ENCODE data around the gene ARHGAP44. TPM values are rescaled to one million over a fixed set of nuclear protein-coding genes. Genes with fewer than 3 reads are reported as not detected.

Gene ARHGAP44
- total and polyA plus RNA-seq, 9 of the 15 experiments (the other 6 are each of a cell fraction or from before 2014, with no cell fraction given) = 0.01 to 0.68 (median 0.07) TPM; not detected in 1

DNA sequence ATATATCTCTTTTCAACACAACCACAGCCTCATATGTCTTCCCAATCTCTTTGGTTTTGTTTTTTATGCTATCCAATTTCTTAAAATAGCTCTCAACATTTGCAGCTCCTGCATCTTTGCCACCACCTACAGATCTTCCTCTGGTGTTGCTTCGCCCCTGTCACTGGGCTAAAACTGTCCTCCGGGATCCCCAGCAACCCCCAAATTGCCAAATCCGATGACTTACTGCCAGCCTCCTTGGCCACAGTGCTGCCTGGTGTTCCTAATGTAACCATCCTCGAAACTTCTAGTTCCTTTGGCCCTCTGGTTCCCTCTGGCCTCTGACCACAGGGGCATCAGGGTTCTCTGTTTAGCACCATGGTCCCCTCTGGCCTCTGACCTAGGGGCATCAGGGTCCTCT lies 157.7 kb downstream of the ARHGAP44 start:
- FAIRE-seq = no peak
- no peak for TF ChIP-seq TRIM24 (IDR thresholded peaks at IDR 0.05)
- no peak for TF ChIP-seq SPI1 (IDR thresholded peaks at IDR 0.05; ENCODE audit: borderline replicate concordance, low read depth, low read length)
- TF ChIP-seq NFYB (IDR thresholded peaks at IDR 0.05; ENCODE audit: extremely low read depth, insufficient read length) = no peak
- no peak for TF ChIP-seq SUPT5H (IDR thresholded peaks at IDR 0.05)
- TF ChIP-seq, protein P1, sequence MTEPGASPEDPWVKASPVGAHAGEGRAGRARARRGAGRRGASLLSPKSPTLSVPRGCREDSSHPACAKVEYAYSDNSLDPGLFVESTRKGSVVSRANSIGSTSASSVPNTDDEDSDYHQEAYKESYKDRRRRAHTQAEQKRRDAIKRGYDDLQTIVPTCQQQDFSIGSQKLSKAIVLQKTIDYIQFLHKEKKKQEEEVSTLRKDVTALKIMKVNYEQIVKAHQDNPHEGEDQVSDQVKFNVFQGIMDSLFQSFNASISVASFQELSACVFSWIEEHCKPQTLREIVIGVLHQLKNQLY (CRISPR knock-in tag; conservative IDR thresholded peaks at IDR 0.05) = no peak
- no peak for TF ChIP-seq BRD4 (IDR thresholded peaks at IDR 0.05)
- no peak for TF ChIP-seq TAF1 (IDR thresholded peaks at IDR 0.05; ENCODE audit: control insufficient read depth, extremely low read depth, insufficient read depth, low read length, severe bottlenecking)
- TF ChIP-seq, protein P2, sequence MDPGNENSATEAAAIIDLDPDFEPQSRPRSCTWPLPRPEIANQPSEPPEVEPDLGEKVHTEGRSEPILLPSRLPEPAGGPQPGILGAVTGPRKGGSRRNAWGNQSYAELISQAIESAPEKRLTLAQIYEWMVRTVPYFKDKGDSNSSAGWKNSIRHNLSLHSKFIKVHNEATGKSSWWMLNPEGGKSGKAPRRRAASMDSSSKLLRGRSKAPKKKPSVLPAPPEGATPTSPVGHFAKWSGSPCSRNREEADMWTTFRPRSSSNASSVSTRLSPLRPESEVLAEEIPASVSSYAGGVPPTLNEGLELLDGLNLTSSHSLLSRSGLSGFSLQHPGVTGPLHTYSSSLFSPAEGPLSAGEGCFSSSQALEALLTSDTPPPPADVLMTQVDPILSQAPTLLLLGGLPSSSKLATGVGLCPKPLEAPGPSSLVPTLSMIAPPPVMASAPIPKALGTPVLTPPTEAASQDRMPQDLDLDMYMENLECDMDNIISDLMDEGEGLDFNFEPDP (CRISPR knock-in tag; IDR thresholded peaks at IDR 0.05) = no peak
- no peak for TF ChIP-seq SP2 (IDR thresholded peaks at IDR 0.05; ENCODE audit: extremely low read depth, low read depth, low read length, poor library complexity, severe bottlenecking)
- TF ChIP-seq, protein P3, sequence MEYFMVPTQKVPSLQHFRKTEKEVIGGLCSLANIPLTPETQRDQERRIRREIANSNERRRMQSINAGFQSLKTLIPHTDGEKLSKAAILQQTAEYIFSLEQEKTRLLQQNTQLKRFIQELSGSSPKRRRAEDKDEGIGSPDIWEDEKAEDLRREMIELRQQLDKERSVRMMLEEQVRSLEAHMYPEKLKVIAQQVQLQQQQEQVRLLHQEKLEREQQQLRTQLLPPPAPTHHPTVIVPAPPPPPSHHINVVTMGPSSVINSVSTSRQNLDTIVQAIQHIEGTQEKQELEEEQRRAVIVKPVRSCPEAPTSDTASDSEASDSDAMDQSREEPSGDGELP (CRISPR knock-in tag; IDR thresholded peaks at IDR 0.05; ENCODE audit: borderline replicate concordance) = no peak
- TF ChIP-seq RCOR1 (IDR thresholded peaks at IDR 0.05; ENCODE audit: borderline replicate concordance in 1 of 2, low read depth in 2 of 2, low read length in 2 of 2) = no peak
- TF ChIP-seq PHB (CRISPR knock-in tag; IDR thresholded peaks at IDR 0.05) = no peak
- no peak for TF ChIP-seq HDAC8 (tag; IDR thresholded peaks at IDR 0.05)
- TF ChIP-seq ZFP36 (IDR thresholded peaks at IDR 0.05; ENCODE audit: low read depth, low read length, partially characterized antibody) = no peak
- TF ChIP-seq, protein P4, sequence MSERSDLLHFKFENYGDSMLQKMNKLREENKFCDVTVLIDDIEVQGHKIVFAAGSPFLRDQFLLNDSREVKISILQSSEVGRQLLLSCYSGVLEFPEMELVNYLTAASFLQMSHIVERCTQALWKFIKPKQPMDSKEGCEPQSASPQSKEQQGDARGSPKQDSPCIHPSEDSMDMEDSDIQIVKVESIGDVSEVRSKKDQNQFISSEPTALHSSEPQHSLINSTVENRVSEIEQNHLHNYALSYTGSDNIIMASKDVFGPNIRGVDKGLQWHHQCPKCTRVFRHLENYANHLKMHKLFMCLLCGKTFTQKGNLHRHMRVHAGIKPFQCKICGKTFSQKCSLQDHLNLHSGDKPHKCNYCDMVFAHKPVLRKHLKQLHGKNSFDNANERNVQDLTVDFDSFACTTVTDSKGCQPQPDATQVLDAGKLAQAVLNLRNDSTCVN (CRISPR knock-in tag; IDR thresholded peaks at IDR 0.05) = no peak
- TF ChIP-seq U2AF1 (optimal IDR thresholded peaks at IDR 0.05; ENCODE audit: low read depth, low read length) = no peak
- TF ChIP-seq HMG20A (CRISPR knock-in tag; conservative IDR thresholded peaks at IDR 0.05) = no peak
- TF ChIP-seq MTA3 (IDR thresholded peaks at IDR 0.05; ENCODE audit: borderline replicate concordance) = no peak
- TF ChIP-seq ARID2 (IDR thresholded peaks at IDR 0.05) = no peak
- Histone ChIP-seq H3K4me2 (ENCODE audit: insufficient read depth, low read length) (no peak overlapping the region), H3K27me3 (ENCODE audit: control insufficient read depth in 2 of 2, insufficient read depth in 2 of 2, low read length in 2 of 2) (peaks cover 2 to 23% of the 10 kb centered on the region in 2 experiments; a peak in 3 of 5 replicates), H3K4me1 (replicated peaks in 1 of 2; ENCODE audit: control insufficient read depth in 2 of 2, insufficient read depth in 2 of 2, low read length in 2 of 2) (no peaks in the 10 kb centered on the region), H3K9me3 (replicated peaks; ENCODE audit: control insufficient read depth, insufficient read depth, low read depth, low read length) (no peaks in the 10 kb centered on the region), H3K4me3 (no peak overlapping the region), H3K9ac (ENCODE audit: insufficient read depth in 1 of 2, low read depth in 2 of 2, low read length in 2 of 2) (no peak overlapping the region), H2AFZ (ENCODE audit: low read depth, low read length) (no peak overlapping the region), H3K79me2 (ENCODE audit: control insufficient read depth, insufficient read depth, low read length) (no peaks in the 10 kb centered on the region), H3K9me1 (ENCODE audit: control insufficient read depth, insufficient read depth, low read length) (no peaks in the 10 kb centered on the region), H4K20me1 (replicated peaks; ENCODE audit: control insufficient read depth, insufficient read depth, low read length) (no peaks in the 10 kb centered on the region), H3K27ac (ENCODE audit: extremely low read depth, low read depth, low read length) (no peak overlapping the region), H3K36me3 (ENCODE audit: control insufficient read depth, insufficient read depth, low read length) (no peaks in the 10 kb centered on the region)
- POLR2A ChIA-PET = no interaction called here
- in situ Hi-C loops (cut with MboI) (no loop called here), intact Hi-C loops (cut with micrococcal nuclease) (no loop called here)
- no peak for DNase-seq (ENCODE audit: extremely low read depth in 1 of 4, low spot score in 3 of 4)
- CTCF ChIA-PET (ENCODE audit: low intra/inter-chr PET ratio) = no interaction called here
- BruUV-seq (replicated peaks) = no TSS peak
- 0% methylated on average over 1 of the region's 4 CpGs for WGBS (ENCODE audit: insufficient coverage, low coverage, missing lambda C conversion rate)
- no peak for ATAC-seq

All from K562 (cell line).